ENCODE measurements around the gene ING2. TPM values are rescaled to one million over a fixed set of nuclear protein-coding genes. Genes with fewer than 3 reads are reported as not detected.

ING2 gene
- total RNA-seq, 1 experiment from 2014 or later, result 4.2 TPM

DNA sequence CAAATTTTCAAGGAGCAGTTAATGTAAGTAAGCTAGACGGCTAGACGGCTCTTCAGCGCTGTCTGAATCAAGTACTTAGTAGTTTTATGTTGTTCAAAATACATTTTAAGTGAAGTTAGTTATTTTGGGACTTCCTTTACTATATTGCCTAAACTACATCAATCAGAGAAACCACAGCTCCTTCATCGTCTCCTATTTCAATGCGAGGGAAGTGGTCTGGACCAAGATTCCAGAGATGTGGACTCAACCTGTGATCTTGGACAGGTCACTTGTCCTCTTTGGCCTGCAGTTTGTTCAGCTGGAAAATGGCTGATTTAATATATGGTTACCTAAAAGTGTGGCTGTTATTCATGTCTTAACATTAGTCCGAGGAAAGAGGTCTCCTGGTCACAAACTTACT, 10.6 kb downstream of the ING2 start:
- ChIA-PET CTCF (no interaction called here), RAD21 (ENCODE audit: low non-redundant PET in 1 of 2, low total read pairs in 2 of 2, uncharacterized antibody in 2 of 2, unreplicated experiment in 2 of 2) (no interaction called here), POLR2A (no interaction called here)
- DNase-seq (ENCODE audit: low read depth, low spot score) (no peak), ATAC-seq (no peak)
- Histone ChIP-seq H3K36me3 (ENCODE audit: control insufficient read depth in 1 of 2, insufficient read depth in 2 of 2, low read length in 2 of 2) (peaks cover 0 to 3% of the 10 kb centered on the region in 2 experiments; a peak in 1 of 4 replicates), H2AFZ (ENCODE audit: low read depth, low read length, poor library complexity, severe bottlenecking) (no peak overlapping the region), H3K4me2 (ENCODE audit: low read length) (no peak overlapping the region), H3K4me1 (ENCODE audit: control insufficient read depth in 1 of 2, insufficient read depth in 2 of 2, low read length in 2 of 2) (no peaks in the 10 kb centered on the region), H3K79me2 (ENCODE audit: insufficient read depth, low read length) (no peaks in the 10 kb centered on the region), H3K9me3 (ENCODE audit: control insufficient read depth in 1 of 2, insufficient read depth in 1 of 2, low read depth in 1 of 2, low read length in 2 of 2) (no peaks in the 10 kb centered on the region), H3K4me3 (replicated peaks in 1 of 2; ENCODE audit: low read depth in 1 of 2, low read length in 2 of 2) (no peak overlapping the region), H4K20me1 (ENCODE audit: insufficient read depth) (no peaks in the 10 kb centered on the region), H3K9ac (ENCODE audit: low read length) (no peak overlapping the region), H3K9me2 (ENCODE audit: insufficient read depth) (no peaks in the 10 kb centered on the region), H3K27ac (ENCODE audit: low read depth, low read length) (no peak overlapping the region), H3K27me3 (ENCODE audit: insufficient read depth, low read length) (no peaks in the 10 kb centered on the region)
- TF ChIP-seq, protein P1, sequence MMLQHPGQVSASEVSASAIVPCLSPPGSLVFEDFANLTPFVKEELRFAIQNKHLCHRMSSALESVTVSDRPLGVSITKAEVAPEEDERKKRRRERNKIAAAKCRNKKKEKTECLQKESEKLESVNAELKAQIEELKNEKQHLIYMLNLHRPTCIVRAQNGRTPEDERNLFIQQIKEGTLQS (IDR thresholded peaks at IDR 0.05), result no peak
- TF ChIP-seq TCF7L2 (IDR thresholded peaks at IDR 0.05; ENCODE audit: borderline replicate concordance, extremely low read depth, insufficient read depth, insufficient read length), result no peak
- no peak for TF ChIP-seq EGR1 (IDR thresholded peaks at IDR 0.05; ENCODE audit: low read depth)
- TF ChIP-seq POLR2A (IDR thresholded peaks at IDR 0.05; ENCODE audit: borderline replicate concordance, extremely low read depth, insufficient read depth, insufficient read length), result no peak
- no peak for TF ChIP-seq ZNF274 (IDR thresholded peaks at IDR 0.05; ENCODE audit: low read depth, low read length)
- TF ChIP-seq, protein P2, sequence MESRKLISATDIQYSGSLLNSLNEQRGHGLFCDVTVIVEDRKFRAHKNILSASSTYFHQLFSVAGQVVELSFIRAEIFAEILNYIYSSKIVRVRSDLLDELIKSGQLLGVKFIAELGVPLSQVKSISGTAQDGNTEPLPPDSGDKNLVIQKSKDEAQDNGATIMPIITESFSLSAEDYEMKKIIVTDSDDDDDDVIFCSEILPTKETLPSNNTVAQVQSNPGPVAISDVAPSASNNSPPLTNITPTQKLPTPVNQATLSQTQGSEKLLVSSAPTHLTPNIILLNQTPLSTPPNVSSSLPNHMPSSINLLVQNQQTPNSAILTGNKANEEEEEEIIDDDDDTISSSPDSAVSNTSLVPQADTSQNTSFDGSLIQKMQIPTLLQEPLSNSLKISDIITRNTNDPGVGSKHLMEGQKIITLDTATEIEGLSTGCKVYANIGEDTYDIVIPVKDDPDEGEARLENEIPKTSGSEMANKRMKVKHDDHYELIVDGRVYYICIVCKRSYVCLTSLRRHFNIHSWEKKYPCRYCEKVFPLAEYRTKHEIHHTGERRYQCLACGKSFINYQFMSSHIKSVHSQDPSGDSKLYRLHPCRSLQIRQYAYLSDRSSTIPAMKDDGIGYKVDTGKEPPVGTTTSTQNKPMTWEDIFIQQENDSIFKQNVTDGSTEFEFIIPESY (IDR thresholded peaks at IDR 0.05; ENCODE audit: extremely low read depth, insufficient replicate concordance, low read length), result no peak
- TF ChIP-seq RAD21 (IDR thresholded peaks at IDR 0.05; ENCODE audit: low read depth), result no peak
- no TSS peak for BruUV-seq (replicated peaks)
- intact Hi-C loops (cut with micrococcal nuclease), result no loop called here

GRCh38 chr4:183517194-183517593, 12.3 kb downstream of the ING2 start:
- H3K27me3 ChIP-seq (ENCODE audit: insufficient read depth, low read length), result no peaks in the 10 kb centered on the region
- ATAC-seq, result no peak
- DNase-seq (ENCODE audit: low read depth, low spot score), result no peak
- no peak overlapping the region for H3K4me2 ChIP-seq (ENCODE audit: low read length)
- H3K27ac ChIP-seq (ENCODE audit: low read depth, low read length), result no peak overlapping the region
- ChIA-PET RAD21 (ENCODE audit: low non-redundant PET in 1 of 2, low total read pairs in 2 of 2, uncharacterized antibody in 2 of 2, unreplicated experiment in 2 of 2) (no interaction called here), POLR2A (no interaction called here), CTCF (no interaction called here)
- H3K4me3 ChIP-seq (replicated peaks in 1 of 2; ENCODE audit: low read depth in 1 of 2, low read length in 2 of 2), result no peak overlapping the region
- intact Hi-C loops (cut with micrococcal nuclease), result no loop called here
- no peaks in the 10 kb centered on the region for H3K36me3 ChIP-seq (ENCODE audit: control insufficient read depth in 1 of 2, insufficient read depth in 2 of 2, low read length in 2 of 2)
- H3K9me3 ChIP-seq (ENCODE audit: control insufficient read depth in 1 of 2, insufficient read depth in 1 of 2, low read depth in 1 of 2, low read length in 2 of 2), result no peaks in the 10 kb centered on the region
- H3K9me2 ChIP-seq (ENCODE audit: insufficient read depth), result no peaks in the 10 kb centered on the region
- no peaks in the 10 kb centered on the region for H4K20me1 ChIP-seq (ENCODE audit: insufficient read depth)
- no peak overlapping the region for H2AFZ ChIP-seq (ENCODE audit: low read depth, low read length, poor library complexity, severe bottlenecking)
- no TSS peak for BruUV-seq (replicated peaks)
- TF ChIP-seq CBX3 (IDR thresholded peaks at IDR 0.05; ENCODE audit: low read depth) (no peak), TCF7L2 (IDR thresholded peaks at IDR 0.05; ENCODE audit: borderline replicate concordance, extremely low read depth, insufficient read depth, insufficient read length) (no peak)
- no peaks in the 10 kb centered on the region for H3K4me1 ChIP-seq (ENCODE audit: control insufficient read depth in 1 of 2, insufficient read depth in 2 of 2, low read length in 2 of 2)
- no peaks in the 10 kb centered on the region for H3K79me2 ChIP-seq (ENCODE audit: insufficient read depth, low read length)
- no peak overlapping the region for H3K9ac ChIP-seq (ENCODE audit: low read length)

Data from HCT116 (cell line).